K562 (cell line): Measurements from ENCODE around the gene OR2T5. TPM values are rescaled to one million over a fixed set of nuclear protein-coding genes. Genes with fewer than 3 reads are reported as not detected.
"Not testable (repeated sequence)": the region's sequence is repeated elsewhere in the genome, so short reads cannot be mapped to it uniquely, and the experiment has no call there.

ENCODE experiments used
- ATAC-seq: fragments of 200-7000 bp; cut with Tn5 transposase; 3 replicates; pipeline ENCODE4 v1.9.1; 2020; ENCODE audit warnings: moderate library complexity
- BruUV-seq: library from RNA; stranded (reverse); fragments of 400-500 nt; replicated peaks from 2 replicates; lab custom pipeline; 2021; lab: Mats Ljungman, UMichigan
- CTCF ChIA-PET: fragments of 300-600 bp; formaldehyde crosslinking; extraction: SDS; loops from one replicate; lab custom pipeline; 2021; ENCODE audit warnings: low intra/inter-chr PET ratio; lab: Yijun Ruan, JAX
- POLR2A ChIA-PET: fragments of 300-600, 350-650 bp; sonication (Branson Sonifier 250); formaldehyde crosslinking; extraction: SDS; loops from one replicate; lab custom pipeline; 2021; ENCODE audit warnings: antibody characterized with exemption, inconsistent platforms; lab: Yijun Ruan, JAX
- DNase-seq, 4 experiments: peaks; one replicate each; pipeline versions ENCODE4 v3.0.0 to v3.0.0-alpha.2; 2011 to 2018; ENCODE audit warnings: low spot score in 3 of 4, mixed read lengths in 3 of 4; ENCODE audit errors: extremely low read depth in 1 of 4
- FAIRE-seq: peaks from 2 replicates; lab custom pipeline; 2011; peaks lifted over from hg19 to GRCh38; lab: Jason Lieb, UNC
- H2AFZ ChIP-seq: 2 replicates; pipeline ENCODE4 v1.6.0; 2011; ENCODE audit warnings: low read depth, low read length, control low read depth, inconsistent platforms
- H3K27ac ChIP-seq: fragments of 200-600 bp; 3 replicates; pipeline ENCODE4 v1.8.0; 2011; ENCODE audit warnings: low read depth, mild to moderate bottlenecking, control low read depth, inconsistent platforms, low read length, moderate library complexity, mixed read lengths; ENCODE audit errors: extremely low read depth
- H3K27me3 ChIP-seq, 2 experiments: fragments of 300-600 bp in 1 of 2; 2 replicates in 1 of 2; 3 replicates in 1 of 2; pipeline versions ENCODE4 v1.6.0 to v1.8.0; 2011; ENCODE audit warnings: inconsistent platforms in 2 of 2, low read length in 2 of 2, mild to moderate bottlenecking in 1 of 2, mixed read lengths in 1 of 2, moderate library complexity in 1 of 2; ENCODE audit not compliant: control insufficient read depth in 2 of 2, insufficient read depth in 2 of 2
- H3K36me3 ChIP-seq: fragments of 300-600 bp; 3 replicates; pipeline ENCODE4 v1.8.0; 2011; ENCODE audit warnings: mild to moderate bottlenecking, low read length, inconsistent platforms; ENCODE audit not compliant: control insufficient read depth, insufficient read depth
- H3K4me1 ChIP-seq, 2 experiments: fragments of 200-600 bp in 1 of 2; replicated peaks in 1 of 2; 2 replicates in 1 of 2; 3 replicates in 1 of 2; pipeline versions ENCODE4 v1.5.1 to v1.8.0; 2011; ENCODE audit warnings: inconsistent platforms in 2 of 2, low read length in 2 of 2, mild to moderate bottlenecking in 1 of 2, mixed read lengths in 1 of 2, moderate library complexity in 1 of 2; ENCODE audit not compliant: control insufficient read depth in 2 of 2, insufficient read depth in 2 of 2
- H3K4me2 ChIP-seq: 2 replicates; pipeline ENCODE4 v1.6.1; 2011; ENCODE audit warnings: low read length, control low read depth, inconsistent platforms, mixed read lengths; ENCODE audit not compliant: insufficient read depth
- H3K4me3 ChIP-seq: fragments of 200-600 bp; sonication (generic), shearing (Covaris generic); 2 replicates; pipeline ENCODE4 v1.5.1; 2016; ENCODE audit warnings: control low read depth, inconsistent platforms
- H3K79me2 ChIP-seq: fragments of 200-600 bp; 3 replicates; pipeline ENCODE4 v1.8.0; 2011; ENCODE audit warnings: low read length, inconsistent platforms; ENCODE audit not compliant: control insufficient read depth, insufficient read depth
- H3K9ac ChIP-seq, 2 experiments: 2 replicates each; pipeline versions ENCODE4 v1.6.0 to v1.6.1; 2011; ENCODE audit warnings: low read depth in 2 of 2, low read length in 2 of 2, control low read depth in 1 of 2, inconsistent platforms in 1 of 2, mild to moderate bottlenecking in 1 of 2, mixed read lengths in 1 of 2; ENCODE audit not compliant: insufficient read depth in 1 of 2
- H3K9me1 ChIP-seq: one replicate; pipeline ENCODE4 v1.6.0; 2011; ENCODE audit warnings: inconsistent platforms, mild to moderate bottlenecking, low read length, moderate library complexity; ENCODE audit not compliant: control insufficient read depth, insufficient read depth
- H3K9me3 ChIP-seq: replicated peaks from 2 replicates; pipeline ENCODE4 v1.5.1; 2011; ENCODE audit warnings: low read depth, low read length, inconsistent platforms; ENCODE audit not compliant: control insufficient read depth, insufficient read depth
- H4K20me1 ChIP-seq: replicated peaks from 2 replicates; pipeline ENCODE4 v1.6.1; 2011; ENCODE audit warnings: low read length, inconsistent platforms, mixed read lengths; ENCODE audit not compliant: control insufficient read depth, insufficient read depth
- WGBS: fragments of 100-300 bp; shearing (Covaris generic); methylation state at CpG from one replicate; pipeline ENCODE4 v1.1.6; 2016; ENCODE audit warnings: low coverage, mixed read lengths; ENCODE audit not compliant: insufficient coverage; ENCODE audit errors: missing lambda C conversion rate; 5-methylcytosine and 5-hydroxymethylcytosine counted together
- in situ Hi-C: fragments of 300-500 bp; cut with MboI; formaldehyde crosslinking; loops from 4 replicates; pipeline ENCODE4 v1.15.0; 2018; ENCODE audit warnings: inconsistent platforms, mixed read lengths
- intact Hi-C: fragments of 100-400 bp; cut with micrococcal nuclease; formaldehyde crosslinking; loops from 2 replicates; pipeline ENCODE4 v1.14.2; 2022
- polyA plus RNA-seq, 8 experiments: library from polyadenylated mRNA; depleted of rRNA in 4 of 8; stranded (reverse) in 5 of 8; unstranded in 3 of 8; fragments of >200 nt; fragmentation: Nextera tagmentation in 2 of 8; fragmentation: Illumina TruSeq in 1 of 8; extraction: Ambion mirVana in 2 of 8; extraction: Trizol in 1 of 8; gene quantifications; 2 replicates each; pipeline versions ENCODE4 v1.2.1 to v1.2.3, GENCODE V29; 2011 to 2014; ENCODE audit warnings: inconsistent platforms in 1 of 8, missing spikeins in 1 of 8
- total RNA-seq, 7 experiments: library from RNA; depleted of rRNA in 6 of 7; stranded (reverse); fragments of >200 nt in 6 of 7; fragmentation: Illumina TruSeq in 2 of 7; extraction: Trizol in 2 of 7; gene quantifications; 2 replicates each; pipeline versions ENCODE4 v1.2.1 to v1.2.3, GENCODE V29; 2011 to 2021; ENCODE audit warnings: low replicate concordance in 1 of 7

The OR2T5 gene
- total and polyA plus RNA-seq, 9 of the 15 experiments (the other 6 are each of a cell fraction or from before 2014, with no cell fraction given): not detected

GRCh38 chr1:248496661-248497060, 8.3 kb downstream of the OR2T5 start:
- intact Hi-C loops, CTCF ChIA-PET, H3K79me2 ChIP-seq, H3K9me3 ChIP-seq, H2AFZ ChIP-seq, H3K9ac ChIP-seq, H4K20me1 ChIP-seq, H3K36me3 ChIP-seq, H3K4me2 ChIP-seq, in situ Hi-C loops, ATAC-seq, H3K27ac ChIP-seq, POLR2A ChIA-PET, H3K27me3 ChIP-seq, BruUV-seq, H3K9me1 ChIP-seq, H3K4me3 ChIP-seq, H3K4me1 ChIP-seq, FAIRE-seq, DNase-seq: not testable (repeated sequence)
- WGBS: no CpG with 5 or more reads among the region's 5 CpGs

DNA sequence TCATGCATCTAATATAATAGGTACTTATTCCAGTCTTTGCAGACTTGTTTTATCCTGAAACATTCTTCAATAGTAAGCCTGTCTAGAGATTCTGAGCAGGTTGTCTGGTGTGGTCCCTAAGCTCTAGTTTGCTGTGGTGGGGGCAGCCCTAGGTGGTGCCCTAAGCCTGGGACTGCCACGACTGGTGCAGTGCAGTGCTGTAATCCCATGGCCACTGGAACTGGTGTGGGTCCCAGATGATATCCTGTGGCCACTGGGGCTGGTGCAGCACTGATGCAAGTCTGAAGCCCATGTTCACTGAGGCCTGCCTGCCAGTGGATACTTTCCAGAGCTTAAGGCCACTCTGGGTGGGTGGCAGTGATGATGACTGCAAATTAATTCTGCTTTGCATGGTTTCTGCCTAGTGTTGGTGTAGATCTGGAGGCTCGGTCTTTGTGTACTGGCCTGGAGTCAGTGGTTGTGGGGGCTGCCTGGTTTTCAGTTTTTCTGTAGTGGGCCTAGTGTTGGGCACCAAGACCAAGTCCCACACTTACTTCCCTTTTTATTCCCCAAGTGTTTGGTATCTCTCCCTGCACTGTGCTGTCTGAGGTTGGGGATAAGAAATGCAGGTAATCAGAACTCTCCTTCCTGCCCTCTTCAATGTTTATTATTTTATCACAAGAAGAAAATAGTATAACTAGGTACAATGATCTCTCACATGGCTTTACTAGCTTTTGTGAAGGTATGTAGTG, 12.1 kb downstream of the OR2T5 start:
- H3K36me3 ChIP-seq, POLR2A ChIA-PET, H4K20me1 ChIP-seq, H2AFZ ChIP-seq, H3K27me3 ChIP-seq, H3K4me1 ChIP-seq, H3K9me3 ChIP-seq, H3K4me3 ChIP-seq, H3K79me2 ChIP-seq, H3K9me1 ChIP-seq, CTCF ChIA-PET, ATAC-seq, H3K9ac ChIP-seq, intact Hi-C loops, FAIRE-seq, H3K27ac ChIP-seq, BruUV-seq, H3K4me2 ChIP-seq: not testable (repeated sequence)
- in situ Hi-C loops: loop anchor here (5.0 kb wide), 1 partner anchor 47 kb away; no protein-coding TSS in a partner anchor
- peak in 1 of 4 experiments; percentile 1 for DNase-seq
- WGBS: 0% methylated on average over 1 of the region's 2 CpGs

DNA sequence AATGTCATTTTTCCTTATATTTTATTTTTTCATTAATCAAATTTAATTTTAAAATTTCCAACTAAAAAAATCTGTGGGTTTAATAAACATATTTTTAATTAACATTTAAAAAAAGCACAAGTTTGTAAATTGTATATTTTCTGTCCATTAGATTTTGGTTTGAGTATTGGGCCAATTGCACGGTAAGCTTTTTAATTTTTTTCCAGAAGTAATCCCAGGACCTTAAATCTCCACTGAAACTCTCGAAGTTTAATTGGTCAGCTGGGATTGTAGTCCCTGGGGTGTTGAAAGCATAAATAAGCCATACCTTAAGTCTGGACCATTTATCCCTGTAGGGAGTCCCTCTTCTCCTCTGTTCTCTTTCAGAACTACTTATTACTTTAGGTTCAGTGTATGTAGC, 19.4 kb downstream of the OR2T5 start, which contains the start of gene OR2G6:
Gene OR2G6 (plus strand): TSS at position 301 of the 400 bp plus-strand sequence. CDS start 13,574 bp downstream, outside the sequence.
- ATAC-seq, intact Hi-C loops, H3K9ac ChIP-seq, H3K36me3 ChIP-seq, H3K79me2 ChIP-seq, H3K4me3 ChIP-seq, H4K20me1 ChIP-seq, DNase-seq, H2AFZ ChIP-seq, H3K4me2 ChIP-seq, H3K27ac ChIP-seq, H3K27me3 ChIP-seq, POLR2A ChIA-PET, FAIRE-seq, H3K9me3 ChIP-seq, H3K9me1 ChIP-seq, CTCF ChIA-PET, in situ Hi-C loops, H3K4me1 ChIP-seq, BruUV-seq: not testable (repeated sequence)
- WGBS: no CpG with 5 or more reads among the region's 2 CpGs

GRCh38 chr1:248510217-248510616, 21.8 kb downstream of the OR2T5 start:
- H3K79me2 ChIP-seq, CTCF ChIA-PET, H3K4me2 ChIP-seq: not testable (repeated sequence)

More at GRCh38 chr1:248510217-248510616, 21.8 kb downstream of the OR2T5 start:
- FAIRE-seq, H3K4me3 ChIP-seq, H3K9me1 ChIP-seq, H3K27me3 ChIP-seq, H3K4me1 ChIP-seq, intact Hi-C loops, H3K9ac ChIP-seq, ATAC-seq, H2AFZ ChIP-seq, H4K20me1 ChIP-seq, BruUV-seq, in situ Hi-C loops, H3K36me3 ChIP-seq, POLR2A ChIA-PET, H3K27ac ChIP-seq, DNase-seq, H3K9me3 ChIP-seq: not testable (repeated sequence)
